ENCODE measurements around the gene CEP295NL.

CEP295NL gene

GRCh38 chr17:78862073-78863023 is 40.7 kb downstream of the CEP295NL start:
- no peak for FAIRE-seq

GRCh38 chr17:78861229-78861628 is 41.8 kb downstream of the CEP295NL start:
- FAIRE-seq: no peak

GRCh38 chr17:78859051-78859450 is 44.0 kb downstream of the CEP295NL start:
- no peak for FAIRE-seq

GRCh38 chr17:78857266-78857665 is 45.7 kb downstream of the CEP295NL start:
- FAIRE-seq: no peak

GRCh38 chr17:78855561-78856165 is 47.3 kb downstream of the CEP295NL start:
- no peak for FAIRE-seq

GRCh38 chr17:78854508-78854907 is 48.5 kb downstream of the CEP295NL start:
- FAIRE-seq: no peak

GRCh38 chr17:78853926-78854394 is 49.0 kb downstream of the CEP295NL start:
- FAIRE-seq: no peak

- no peak for FAIRE-seq
Observed at GRCh38 chr17:78852709-78853121, 50.3 kb downstream of the CEP295NL start.

GRCh38 chr17:78849026-78849425 is 54.0 kb downstream of the CEP295NL start:
- FAIRE-seq: no peak

- peak; percentile 81 for FAIRE-seq
Observed at GRCh38 chr17:78847052-78847451, 55.9 kb downstream of the CEP295NL start.

GRCh38 chr17:78844301-78845005 is 58.5 kb downstream of the CEP295NL start:
- no peak for FAIRE-seq

GRCh38 chr17:78842881-78843565 is 60.0 kb downstream of the CEP295NL start:
- no peak for FAIRE-seq

GRCh38 chr17:78840780-78841611 is 62.0 kb downstream of the CEP295NL start, which contains the start of gene USP36:
TSS of gene USP36 (minus strand) at chr17:78840814. CDS start at chr17:78836363, 4,451 bp downstream.
- FAIRE-seq: peak; percentile 84

All from A204.1 (cell line).